ENCODE measurements around the gene NALCN. TPM values are rescaled to one million over a fixed set of nuclear protein-coding genes. Genes with fewer than 3 reads are reported as not detected.

Gene NALCN
- total RNA-seq, 1 donor from 2014 or later: 21.6 TPM

GRCh38 chr13:101210774-101211173 is 205.5 kb downstream of the NALCN start:
- peak; percentile 63 to 74 for DNase-seq (ENCODE audit: low read depth in 2 of 2)

GRCh38 chr13:101209206-101209893 is 207.0 kb downstream of the NALCN start:
- DNase-seq (ENCODE audit: low read depth in 2 of 2): peak in 1 of 2 donors; percentile 9

- no peak for DNase-seq (ENCODE audit: low read depth in 2 of 2)
Observed at GRCh38 chr13:101205408-101205807, 210.9 kb downstream of the NALCN start.

GRCh38 chr13:101204270-101205020 is 211.9 kb downstream of the NALCN start:
- no peak for DNase-seq (ENCODE audit: low read depth in 2 of 2)

GRCh38 chr13:101202590-101202989 is 213.7 kb downstream of the NALCN start:
- no peak for DNase-seq (ENCODE audit: low read depth in 2 of 2)

- no peak for DNase-seq (ENCODE audit: low read depth in 2 of 2)
Observed at GRCh38 chr13:101190976-101191375, 225.3 kb downstream of the NALCN start.

GRCh38 chr13:101190337-101190736 is 226.0 kb downstream of the NALCN start:
- DNase-seq (ENCODE audit: low read depth in 2 of 2): no peak

GRCh38 chr13:101185606-101186005 is 230.7 kb downstream of the NALCN start:
- no peak for DNase-seq (ENCODE audit: low read depth in 2 of 2)

GRCh38 chr13:101181076-101181685 is 235.1 kb downstream of the NALCN start:
- DNase-seq (ENCODE audit: low read depth in 2 of 2): no peak

- no peak for DNase-seq (ENCODE audit: low read depth in 2 of 2)
Observed at GRCh38 chr13:101179021-101179420, 237.3 kb downstream of the NALCN start.

GRCh38 chr13:101178406-101178805 is 237.9 kb downstream of the NALCN start:
- DNase-seq (ENCODE audit: low read depth in 2 of 2): no peak

- no peak for DNase-seq (ENCODE audit: low read depth in 2 of 2)
Observed at GRCh38 chr13:101170306-101170705, 246.0 kb downstream of the NALCN start.

- DNase-seq (ENCODE audit: low read depth in 2 of 2): no peak
Observed at GRCh38 chr13:101157261-101157660, 259.0 kb downstream of the NALCN start.

GRCh38 chr13:101155920-101156319 is 260.4 kb downstream of the NALCN start:
- no peak for DNase-seq (ENCODE audit: low read depth in 2 of 2)

GRCh38 chr13:101152184-101152583 is 264.1 kb downstream of the NALCN start:
- no peak for DNase-seq (ENCODE audit: low read depth in 2 of 2)

- DNase-seq (ENCODE audit: low read depth in 2 of 2): no peak
Observed at GRCh38 chr13:101150998-101151397, 265.3 kb downstream of the NALCN start.

- peak; percentile 34 to 65 for DNase-seq (ENCODE audit: low read depth in 2 of 2)
Observed at GRCh38 chr13:101149735-101150384, 266.4 kb downstream of the NALCN start.

GRCh38 chr13:101146101-101146898 is 270.0 kb downstream of the NALCN start:
- no peak for DNase-seq (ENCODE audit: low read depth in 2 of 2)

GRCh38 chr13:101144808-101145419 is 271.4 kb downstream of the NALCN start:
- DNase-seq (ENCODE audit: low read depth in 2 of 2): peak; percentile 59 to 73

GRCh38 chr13:101140936-101141335 is 275.4 kb downstream of the NALCN start:
- no peak for DNase-seq (ENCODE audit: low read depth in 2 of 2)

Measured in dermis microvascular lymphatic vessel endothelial cell (primary cell).